OCI-LY3 (cell line): ENCODE results near the gene MRGPRX4.

Experiments
- EZH2phosphoT487 ChIP-seq: fragments of 200-600 bp; shearing (Covaris generic); IDR thresholded peaks from 2 replicates; pipeline ENCODE4 v1.6.1; 2018; ENCODE audit warnings: antibody characterized with exemption, mixed run types, low read depth
- TF ChIP-seq, protein P1 (sequence below): fragments of 200-600, 300-600 bp; sonication (generic); IDR thresholded peaks from 2 replicates; pipeline ENCODE4 v1.5.1; 2014; ENCODE audit warnings: antibody characterized with exemption, low read length, low read depth

- TF ChIP-seq, protein P1, sequence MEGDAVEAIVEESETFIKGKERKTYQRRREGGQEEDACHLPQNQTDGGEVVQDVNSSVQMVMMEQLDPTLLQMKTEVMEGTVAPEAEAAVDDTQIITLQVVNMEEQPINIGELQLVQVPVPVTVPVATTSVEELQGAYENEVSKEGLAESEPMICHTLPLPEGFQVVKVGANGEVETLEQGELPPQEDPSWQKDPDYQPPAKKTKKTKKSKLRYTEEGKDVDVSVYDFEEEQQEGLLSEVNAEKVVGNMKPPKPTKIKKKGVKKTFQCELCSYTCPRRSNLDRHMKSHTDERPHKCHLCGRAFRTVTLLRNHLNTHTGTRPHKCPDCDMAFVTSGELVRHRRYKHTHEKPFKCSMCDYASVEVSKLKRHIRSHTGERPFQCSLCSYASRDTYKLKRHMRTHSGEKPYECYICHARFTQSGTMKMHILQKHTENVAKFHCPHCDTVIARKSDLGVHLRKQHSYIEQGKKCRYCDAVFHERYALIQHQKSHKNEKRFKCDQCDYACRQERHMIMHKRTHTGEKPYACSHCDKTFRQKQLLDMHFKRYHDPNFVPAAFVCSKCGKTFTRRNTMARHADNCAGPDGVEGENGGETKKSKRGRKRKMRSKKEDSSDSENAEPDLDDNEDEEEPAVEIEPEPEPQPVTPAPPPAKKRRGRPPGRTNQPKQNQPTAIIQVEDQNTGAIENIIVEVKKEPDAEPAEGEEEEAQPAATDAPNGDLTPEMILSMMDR = no peak
- no peak for TF ChIP-seq EZH2phosphoT487
These were observed 37.3 kb upstream of the MRGPRX4 start for GRCh38 chr11:18135308-18135707.
